Measurements from ENCODE around the gene C10orf90.

DNA sequence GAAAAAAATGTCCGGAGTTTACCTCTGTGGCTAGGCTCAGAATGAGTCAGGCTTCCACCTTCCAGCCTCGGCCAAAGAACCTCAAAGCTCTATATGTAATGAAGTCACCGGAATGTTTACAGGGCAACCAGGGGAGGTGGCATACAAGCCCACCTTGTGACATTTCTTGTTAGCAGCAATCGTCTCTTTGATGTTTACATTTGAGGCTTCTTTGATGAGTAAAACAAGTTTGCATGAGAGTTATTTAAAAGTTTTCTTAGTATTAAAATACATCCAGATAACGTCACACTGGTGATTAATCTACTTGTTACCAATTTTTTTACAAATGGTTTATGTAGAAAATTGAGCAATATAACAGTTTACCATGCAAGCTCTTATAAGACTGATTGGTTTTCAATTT, 149.1 kb downstream of the C10orf90 start:
- TF ChIP-seq POLR2A (IDR thresholded peaks at IDR 0.05): no peak
- TF ChIP-seq, protein P1, sequence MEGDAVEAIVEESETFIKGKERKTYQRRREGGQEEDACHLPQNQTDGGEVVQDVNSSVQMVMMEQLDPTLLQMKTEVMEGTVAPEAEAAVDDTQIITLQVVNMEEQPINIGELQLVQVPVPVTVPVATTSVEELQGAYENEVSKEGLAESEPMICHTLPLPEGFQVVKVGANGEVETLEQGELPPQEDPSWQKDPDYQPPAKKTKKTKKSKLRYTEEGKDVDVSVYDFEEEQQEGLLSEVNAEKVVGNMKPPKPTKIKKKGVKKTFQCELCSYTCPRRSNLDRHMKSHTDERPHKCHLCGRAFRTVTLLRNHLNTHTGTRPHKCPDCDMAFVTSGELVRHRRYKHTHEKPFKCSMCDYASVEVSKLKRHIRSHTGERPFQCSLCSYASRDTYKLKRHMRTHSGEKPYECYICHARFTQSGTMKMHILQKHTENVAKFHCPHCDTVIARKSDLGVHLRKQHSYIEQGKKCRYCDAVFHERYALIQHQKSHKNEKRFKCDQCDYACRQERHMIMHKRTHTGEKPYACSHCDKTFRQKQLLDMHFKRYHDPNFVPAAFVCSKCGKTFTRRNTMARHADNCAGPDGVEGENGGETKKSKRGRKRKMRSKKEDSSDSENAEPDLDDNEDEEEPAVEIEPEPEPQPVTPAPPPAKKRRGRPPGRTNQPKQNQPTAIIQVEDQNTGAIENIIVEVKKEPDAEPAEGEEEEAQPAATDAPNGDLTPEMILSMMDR (IDR thresholded peaks at IDR 0.05): no peak
